22Rv1 (cell line): ENCODE data around the gene RNF187.

Experiments
- H3K27ac ChIP-seq: fragments of 450-650 bp; 2 replicates; pipeline ENCODE4 v1.5.1; 2017
- ZFX ChIP-seq: fragments of 450-650 bp; IDR thresholded peaks from 2 replicates; pipeline ENCODE4 v1.6.1; 2017; ENCODE audit warnings: antibody characterized with exemption, borderline replicate concordance
- TF ChIP-seq, protein P1 (sequence below): fragments of 450-650 bp; IDR thresholded peaks from 2 replicates; pipeline ENCODE4 v1.5.1; 2017; ENCODE audit warnings: mild to moderate bottlenecking

Gene RNF187

DNA sequence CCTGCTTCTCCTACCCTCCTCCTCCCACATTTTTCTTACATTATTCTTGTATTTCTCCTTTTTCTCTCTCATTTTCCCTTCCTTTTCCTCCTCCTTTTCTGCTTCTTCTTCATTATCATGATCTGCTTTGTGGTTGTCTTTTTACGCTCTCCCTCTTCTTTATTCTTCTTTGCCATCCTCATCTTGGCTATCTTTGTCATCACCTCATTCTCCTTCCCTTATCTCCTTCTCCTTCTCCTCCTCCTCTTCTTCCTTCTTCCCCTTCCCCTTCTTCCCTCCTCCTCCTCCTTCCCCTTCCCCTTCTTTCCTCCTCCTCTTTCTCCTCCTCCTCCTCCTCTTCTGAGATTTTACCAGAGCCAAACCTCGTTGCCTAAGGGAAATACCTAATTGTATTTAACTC lies 30.5 kb downstream of the RNF187 start:
- TF ChIP-seq, protein P1, sequence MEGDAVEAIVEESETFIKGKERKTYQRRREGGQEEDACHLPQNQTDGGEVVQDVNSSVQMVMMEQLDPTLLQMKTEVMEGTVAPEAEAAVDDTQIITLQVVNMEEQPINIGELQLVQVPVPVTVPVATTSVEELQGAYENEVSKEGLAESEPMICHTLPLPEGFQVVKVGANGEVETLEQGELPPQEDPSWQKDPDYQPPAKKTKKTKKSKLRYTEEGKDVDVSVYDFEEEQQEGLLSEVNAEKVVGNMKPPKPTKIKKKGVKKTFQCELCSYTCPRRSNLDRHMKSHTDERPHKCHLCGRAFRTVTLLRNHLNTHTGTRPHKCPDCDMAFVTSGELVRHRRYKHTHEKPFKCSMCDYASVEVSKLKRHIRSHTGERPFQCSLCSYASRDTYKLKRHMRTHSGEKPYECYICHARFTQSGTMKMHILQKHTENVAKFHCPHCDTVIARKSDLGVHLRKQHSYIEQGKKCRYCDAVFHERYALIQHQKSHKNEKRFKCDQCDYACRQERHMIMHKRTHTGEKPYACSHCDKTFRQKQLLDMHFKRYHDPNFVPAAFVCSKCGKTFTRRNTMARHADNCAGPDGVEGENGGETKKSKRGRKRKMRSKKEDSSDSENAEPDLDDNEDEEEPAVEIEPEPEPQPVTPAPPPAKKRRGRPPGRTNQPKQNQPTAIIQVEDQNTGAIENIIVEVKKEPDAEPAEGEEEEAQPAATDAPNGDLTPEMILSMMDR, result no peak
- no peak for TF ChIP-seq ZFX
- no peak overlapping the region for H3K27ac ChIP-seq

DNA sequence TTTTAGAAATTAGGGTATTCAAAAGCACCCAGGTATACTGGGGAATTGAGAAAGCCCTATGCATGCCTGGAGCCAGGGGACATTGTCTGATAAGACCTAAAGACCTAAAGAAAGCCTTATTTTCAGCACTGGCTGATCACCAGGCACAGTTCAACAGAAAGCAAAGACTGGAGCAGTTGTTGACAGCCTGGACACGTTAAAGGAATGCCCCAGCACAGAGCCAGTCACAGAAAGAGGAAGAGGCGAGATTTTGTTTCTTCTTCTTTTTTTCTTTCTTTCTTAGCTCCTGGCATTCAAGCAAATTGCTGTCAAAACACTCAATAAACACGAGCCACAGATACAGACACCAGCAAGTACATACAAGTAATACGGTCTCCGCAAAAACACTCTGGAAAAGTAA lies 40.4 kb downstream of the RNF187 start:
- no peak overlapping the region for H3K27ac ChIP-seq
- TF ChIP-seq ZFX, result no peak
- TF ChIP-seq, protein P1, result no peak

GRCh38 chr1:228528612-228529011 lies 41.4 kb downstream of the RNF187 start:
- no peak overlapping the region for H3K27ac ChIP-seq
- TF ChIP-seq ZFX, result no peak
- TF ChIP-seq, protein P1, result no peak

GRCh38 chr1:228530086-228530758 lies 43.0 kb downstream of the RNF187 start:
- no peak overlapping the region for H3K27ac ChIP-seq
- TF ChIP-seq, protein P1, result no peak
- TF ChIP-seq ZFX, result no peak

DNA sequence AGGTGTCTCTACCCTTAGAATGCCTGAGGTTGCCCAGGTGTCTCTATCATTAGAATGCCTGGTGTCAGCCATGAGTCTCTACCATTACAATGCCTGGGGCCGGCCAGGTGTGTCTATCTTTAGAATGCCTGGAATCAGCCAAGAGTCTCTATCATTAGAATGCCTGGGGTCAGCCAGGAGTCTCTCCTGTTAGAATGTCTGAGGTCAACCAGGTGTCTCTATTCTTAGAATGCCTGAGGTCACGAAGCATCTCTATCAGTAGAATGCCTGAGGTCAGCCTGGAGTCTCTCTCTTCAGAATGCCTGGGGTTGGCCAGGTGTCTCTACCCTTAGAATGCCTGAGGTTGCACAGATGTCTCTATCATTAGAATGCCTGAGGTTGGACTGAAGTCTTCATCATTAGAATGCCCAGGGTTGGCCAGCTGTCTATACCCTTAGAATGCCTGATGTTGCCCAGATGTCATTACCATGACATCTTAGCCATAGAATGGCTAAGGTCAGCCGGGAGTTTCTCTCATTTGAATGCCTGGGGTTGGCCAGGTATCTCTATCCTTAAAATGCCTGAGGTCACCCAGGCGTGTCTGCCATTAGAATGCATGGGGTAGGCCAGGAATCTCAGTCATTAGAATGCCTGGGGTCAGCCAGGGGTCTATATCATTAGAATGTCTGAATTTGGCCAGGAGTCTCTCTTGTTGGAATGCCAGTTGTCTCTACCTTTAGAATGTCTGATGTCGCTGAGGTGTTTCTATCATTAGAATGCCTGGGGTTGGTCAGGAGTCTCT lies 44.0 kb downstream of the RNF187 start:
- no peak overlapping the region for H3K27ac ChIP-seq
- TF ChIP-seq ZFX, result no peak
- TF ChIP-seq, protein P1, result no peak

DNA sequence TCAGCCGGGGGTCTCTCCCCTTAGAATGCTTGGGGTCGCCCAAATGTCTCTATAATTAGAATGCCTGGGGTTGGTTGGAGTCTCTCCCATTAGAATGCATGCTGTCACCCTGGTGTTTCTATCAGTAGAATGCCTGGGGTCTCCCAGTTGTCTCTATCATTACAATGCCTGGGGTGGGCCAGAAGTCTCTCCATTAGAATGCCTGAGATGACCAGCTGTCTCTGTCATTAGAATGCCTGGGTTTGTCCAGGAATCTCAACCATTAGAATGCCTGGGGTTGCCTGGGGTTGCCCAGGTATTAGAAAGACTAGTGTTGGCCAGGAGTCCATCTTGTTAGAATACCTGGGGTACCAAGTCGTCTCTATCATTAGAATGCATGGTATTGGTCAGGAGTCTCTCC lies 51.6 kb downstream of the RNF187 start:
- TF ChIP-seq, protein P1, result no peak
- no peak for TF ChIP-seq ZFX
- H3K27ac ChIP-seq, result no peak overlapping the region
